GM20000 (cell line): ENCODE measurements around the gene RBPJ.

ENCODE experiments used
- DNase-seq: peaks from one replicate; pipeline ENCODE4 v3.0.0; 2012; ENCODE audit warnings: low spot score
- CTCF ChIP-seq: IDR thresholded peaks from 2 replicates; pipeline ENCODE4 v1.5.1; 2012; ENCODE audit warnings: mild to moderate bottlenecking, control low read depth; ENCODE audit errors: extremely low read depth, missing control alignments

RBPJ gene

GRCh38 chr4:26464420-26465095, 143.7 kb downstream of the RBPJ start:
- TF ChIP-seq CTCF, result no peak

DNA sequence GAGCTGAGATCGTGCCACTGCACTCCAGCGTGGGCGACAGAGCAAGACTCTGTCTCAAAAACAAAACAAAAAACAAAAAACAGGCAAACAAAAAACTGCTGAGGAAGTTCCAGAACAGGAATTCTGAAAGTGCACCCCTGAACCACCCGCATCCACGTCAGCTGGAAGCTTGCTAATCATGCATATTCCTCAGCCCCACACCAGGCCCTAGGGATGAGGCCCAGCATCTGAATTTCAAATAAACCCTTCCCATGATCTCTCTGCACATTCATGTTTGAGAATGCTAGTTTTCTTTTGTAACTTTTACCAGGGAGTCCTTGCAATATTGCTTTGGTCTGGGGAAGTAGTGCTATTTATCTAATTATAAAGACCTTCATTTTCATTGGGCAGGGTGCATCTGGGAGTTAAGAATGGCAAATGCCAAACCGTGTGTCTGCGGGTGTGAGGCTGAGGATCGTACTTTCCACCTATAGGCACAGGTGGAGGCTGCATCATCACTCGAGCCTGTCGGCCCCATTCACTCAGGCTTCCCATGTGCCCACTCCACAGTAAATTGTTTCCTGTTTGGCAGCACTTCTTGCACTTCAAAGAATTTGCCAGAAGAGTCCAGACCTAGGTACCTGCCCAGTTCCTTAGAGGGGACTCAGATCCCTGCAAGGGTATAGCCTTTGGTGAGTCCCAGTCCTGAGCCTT, 145.9 kb downstream of the RBPJ start:
- TF ChIP-seq CTCF, result no peak
- DNase-seq, result no peak

More at GRCh38 chr4:26464420-26465095, 143.7 kb downstream of the RBPJ start:
- DNase-seq, result no peak

- TF ChIP-seq CTCF, result no peak
- no peak for DNase-seq
These were observed 146.9 kb downstream of the RBPJ start for GRCh38 chr4:26467724-26468123.

- DNase-seq, result no peak
- no peak for TF ChIP-seq CTCF
These were observed 147.6 kb downstream of the RBPJ start for GRCh38 chr4:26468283-26468949.

DNA sequence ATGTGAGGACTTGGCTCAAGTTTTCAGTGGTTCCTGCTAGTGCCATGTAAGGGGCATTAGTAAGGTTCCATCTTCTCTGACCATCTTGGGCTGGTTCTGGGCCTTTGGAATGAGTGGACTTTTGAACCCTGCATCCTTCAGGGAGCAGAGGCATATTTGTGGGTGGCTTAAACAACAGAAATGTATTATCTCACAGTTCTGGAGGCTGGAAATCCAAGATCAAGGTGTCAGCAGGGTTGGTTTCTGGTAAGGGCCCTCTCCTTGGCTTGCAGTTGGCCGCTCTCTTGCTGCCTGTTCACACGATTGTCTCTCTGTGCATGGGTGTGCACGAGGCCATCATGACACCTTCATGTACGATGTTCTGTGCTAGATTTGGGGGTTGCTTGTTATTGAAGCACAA, 148.2 kb downstream of the RBPJ start:
- DNase-seq, result no peak
- TF ChIP-seq CTCF, result no peak

DNA sequence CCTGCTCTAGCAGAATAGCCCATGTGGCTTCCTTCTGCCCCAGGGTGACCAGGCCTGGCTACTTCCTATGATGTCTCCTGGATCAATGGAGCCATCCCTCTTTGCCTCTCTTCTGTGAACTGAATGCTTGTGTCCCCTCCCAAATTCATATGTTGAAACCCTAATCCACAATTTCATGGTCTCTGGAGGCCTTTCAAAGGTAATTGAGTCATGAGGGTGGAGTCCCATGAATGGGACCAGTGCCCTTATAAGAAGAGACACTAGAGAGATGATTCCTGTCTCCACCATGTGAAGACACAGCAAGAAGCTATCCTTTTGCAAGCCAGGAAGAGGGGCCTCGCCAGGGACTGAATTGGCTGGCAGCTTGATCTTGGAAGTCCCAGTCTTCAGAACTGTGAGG, 151.1 kb downstream of the RBPJ start:
- DNase-seq, result no peak

More for the DNA sequence above, 151.1 kb downstream of the RBPJ start:
- no peak for TF ChIP-seq CTCF
